SK-N-SH (cell line): ENCODE measurements around the gene NALCN. TPM values are rescaled to one million over a fixed set of nuclear protein-coding genes. Genes with fewer than 3 reads are reported as not detected.

Experiments used
- CTCF ChIA-PET: fragments of 300-600, 350-600 bp; formaldehyde crosslinking; extraction: SDS; loops from one replicate; lab custom pipeline; 2021; lab: Yijun Ruan, JAX
- POLR2A ChIA-PET: fragments of 350-600 bp; sonication (Branson Sonifier 250); formaldehyde crosslinking; extraction: SDS; loops from one replicate; lab custom pipeline; 2020; ENCODE audit warnings: antibody characterized with exemption, inconsistent platforms; lab: Yijun Ruan, JAX
- DNase-seq: peaks from one replicate; pipeline ENCODE4 v3.0.0; 2012
- H2AFZ ChIP-seq: fragments of 200-600 bp; sonication (generic); 2 replicates; pipeline ENCODE4 v1.8.1; 2016; ENCODE audit warnings: antibody characterized with exemption, mild to moderate bottlenecking, low read depth
- H3F3A ChIP-seq: fragments of 200-600 bp; sonication (generic); replicated peaks from 2 replicates; pipeline ENCODE3; 2016; ENCODE audit warnings: antibody characterized with exemption, mild to moderate bottlenecking; ENCODE audit not compliant: insufficient read depth
- H3K27ac ChIP-seq, 2 experiments: fragments of 200-500 bp in 1 of 2; fragments of 200-600 bp in 1 of 2; sonication (Bioruptor generic) in 1 of 2; sonication (generic), shearing (Covaris generic) in 1 of 2; 2 replicates each; pipeline versions ENCODE4 v1.5.1 to v1.6.1; 2014 to 2016; ENCODE audit warnings: low read depth in 2 of 2, inconsistent platforms in 1 of 2, low read length in 1 of 2, mild to moderate bottlenecking in 1 of 2, mixed read lengths in 1 of 2
- H3K27me3 ChIP-seq: fragments of 200-600 bp; sonication (generic), shearing (Covaris generic); 2 replicates; pipeline ENCODE4 v1.6.1; 2016; ENCODE audit warnings: mixed run types; ENCODE audit not compliant: insufficient read depth
- H3K36me3 ChIP-seq, 2 experiments: fragments of 200-500 bp in 1 of 2; fragments of 200-600 bp in 1 of 2; sonication (Bioruptor generic) in 1 of 2; sonication (generic) in 1 of 2; replicated peaks in 1 of 2; 2 replicates each; pipeline versions ENCODE3 to v1.5.1; 2014 to 2016; ENCODE audit warnings: low read length in 1 of 2, mild to moderate bottlenecking in 1 of 2; ENCODE audit not compliant: insufficient read depth in 2 of 2, control insufficient read depth in 1 of 2
- H3K4me1 ChIP-seq, 2 experiments: fragments of 200-500 bp in 1 of 2; fragments of 200-600 bp in 1 of 2; sonication (Bioruptor generic) in 1 of 2; sonication (generic), shearing (Covaris generic) in 1 of 2; 2 replicates each; pipeline versions ENCODE4 v1.5.1 to v1.6.1; 2014 to 2016; ENCODE audit warnings: low read depth in 1 of 2, low read length in 1 of 2, mixed run types in 1 of 2; ENCODE audit not compliant: insufficient read depth in 2 of 2, control insufficient read depth in 1 of 2
- H3K4me2 ChIP-seq: fragments of 200-600 bp; sonication (generic), shearing (Covaris generic); 2 replicates; pipeline ENCODE4 v1.6.1; 2017; ENCODE audit warnings: mixed run types
- H3K4me3 ChIP-seq, 2 experiments: fragments of 200-500 bp in 1 of 2; fragments of 200-600 bp in 1 of 2; sonication (Bioruptor generic) in 1 of 2; sonication (generic), shearing (Covaris generic) in 1 of 2; 2 replicates each; pipeline versions ENCODE4 v1.5.1 to v1.8.1; 2014 to 2016; ENCODE audit warnings: low read depth in 2 of 2, inconsistent platforms in 1 of 2, low read length in 1 of 2, mild to moderate bottlenecking in 1 of 2, mixed read lengths in 1 of 2, moderate library complexity in 1 of 2
- H3K79me2 ChIP-seq: fragments of 200-600 bp; sonication (generic); 2 replicates; pipeline ENCODE4 v1.8.1; 2017; ENCODE audit warnings: mild to moderate bottlenecking; ENCODE audit not compliant: insufficient read depth
- H3K9ac ChIP-seq: fragments of 200-600 bp; sonication (generic); 2 replicates; pipeline ENCODE4 v1.6.1; 2017; ENCODE audit warnings: mixed run types
- H3K9me2 ChIP-seq: fragments of 200-600 bp; sonication (generic); 2 replicates; pipeline ENCODE4 v1.6.1; 2017; ENCODE audit warnings: mixed run types
- H3K9me3 ChIP-seq: fragments of 200-600 bp; sonication (generic); 2 replicates; pipeline ENCODE4 v1.6.1; 2017; ENCODE audit warnings: mixed run types, mild to moderate bottlenecking, moderate library complexity
- H4K20me1 ChIP-seq: fragments of 200-600 bp; sonication (generic); 2 replicates; pipeline ENCODE4 v1.6.1; 2017; ENCODE audit warnings: mild to moderate bottlenecking, mixed run types; ENCODE audit not compliant: insufficient read depth
- ELF1 ChIP-seq: IDR thresholded peaks from 2 replicates; pipeline ENCODE4 v1.4.0; 2012
- GABPA ChIP-seq: IDR thresholded peaks from 2 replicates; pipeline ENCODE4 v1.4.0; 2012; ENCODE audit warnings: low read depth, mild to moderate bottlenecking
- NFIC ChIP-seq: IDR thresholded peaks from 2 replicates; pipeline ENCODE4 v1.4.0; 2012; ENCODE audit warnings: borderline replicate concordance
- NRF1 ChIP-seq: IDR thresholded peaks from 2 replicates; pipeline ENCODE4 v1.6.1; 2012; ENCODE audit warnings: low read depth, mild to moderate bottlenecking, low read length
- RAD21 ChIP-seq: IDR thresholded peaks from 2 replicates; pipeline ENCODE4 v1.6.1; 2012; ENCODE audit warnings: mild to moderate bottlenecking, low read length
- RFX5 ChIP-seq: IDR thresholded peaks from 2 replicates; pipeline ENCODE4 v1.6.1; 2012; ENCODE audit warnings: mild to moderate bottlenecking, improper control_type of control experiment, low read length
- RXRA ChIP-seq: IDR thresholded peaks from 2 replicates; pipeline ENCODE4 v1.4.0; 2012; ENCODE audit warnings: low read depth, mild to moderate bottlenecking, borderline replicate concordance
- SIN3A ChIP-seq: IDR thresholded peaks from 2 replicates; pipeline ENCODE4 v1.6.1; 2012; ENCODE audit warnings: low read depth, mild to moderate bottlenecking, low read length, moderate library complexity, borderline replicate concordance
- SMC3 ChIP-seq: IDR thresholded peaks from 2 replicates; pipeline ENCODE4 v1.6.1; 2012; ENCODE audit warnings: low read depth, low read length, improper control_type of control experiment
- TAF1 ChIP-seq: IDR thresholded peaks from 2 replicates; pipeline ENCODE4 v1.6.1; 2012; ENCODE audit warnings: low read depth, mild to moderate bottlenecking, low read length, moderate library complexity, borderline replicate concordance
- YY1 ChIP-seq: IDR thresholded peaks from 2 replicates; pipeline ENCODE4 v1.4.0; 2012; ENCODE audit warnings: low read depth, mild to moderate bottlenecking
- WGBS: methylation state at CpG from one replicate; pipeline ENCODE4 v1.1.6; 2017; ENCODE audit warnings: low lambda C conversion rate; 5-methylcytosine and 5-hydroxymethylcytosine counted together
- polyA plus RNA-seq, 3 experiments: library from polyadenylated mRNA; depleted of rRNA; stranded (reverse); fragments of >200 nt; gene quantifications; 2 replicates each; pipeline ENCODE4 v1.2.3, GENCODE V29; 2012
- TF ChIP-seq, protein P1 (sequence below): IDR thresholded peaks from 2 replicates; pipeline ENCODE4 v1.4.0; 2012; ENCODE audit warnings: low read depth, borderline replicate concordance
- TF ChIP-seq, protein P2 (sequence below): fragments of 200-600 bp; sonication (generic); IDR thresholded peaks from 2 replicates; pipeline ENCODE4 v1.6.1; 2017; ENCODE audit warnings: antibody characterized with exemption, mild to moderate bottlenecking, moderate library complexity
- TF ChIP-seq, protein P3 (sequence below): IDR thresholded peaks from 2 replicates; pipeline ENCODE4 v1.4.0; 2012; ENCODE audit warnings: low read depth
- TF ChIP-seq, protein P4 (sequence below): fragments of 150-350 bp; IDR thresholded peaks from 2 replicates; pipeline ENCODE4 v1.6.1; 2017; ENCODE audit warnings: antibody characterized with exemption, low read length, low read depth, borderline replicate concordance

NALCN gene
- polyA plus RNA-seq, 1 of the 3 experiments (the other 2 are of a cell fraction): 3.0 TPM

DNA sequence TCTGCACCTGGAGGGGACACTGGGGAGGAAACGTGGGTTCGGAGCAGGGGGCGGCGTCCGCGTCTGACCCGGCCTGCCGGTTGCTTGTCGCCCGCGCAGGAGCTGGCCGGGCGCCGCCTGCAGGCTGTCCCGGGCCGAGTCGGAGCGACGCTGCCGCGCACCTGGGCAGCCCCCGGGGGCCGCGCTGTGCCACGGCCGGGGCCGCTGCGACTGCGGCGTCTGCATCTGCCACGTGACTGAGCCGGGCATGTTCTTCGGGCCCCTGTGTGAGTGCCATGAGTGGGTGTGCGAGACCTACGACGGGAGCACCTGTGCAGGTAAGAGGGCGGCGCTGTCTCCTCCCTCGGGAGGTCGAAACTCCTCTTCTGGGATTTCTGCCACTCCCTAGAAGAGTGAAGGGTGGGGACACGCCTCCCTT lies 37.5 kb upstream of the NALCN start:
- peak overlapping the region; percentile 53 for H2AFZ ChIP-seq
- peak overlapping the region; percentile 81 to 90; a peak in 3 of 4 replicates for H3K27ac ChIP-seq
- peak overlapping the region; percentile 92 for H3K4me2 ChIP-seq
- H3K9me3 ChIP-seq: no peaks in the 10 kb centered on the region
- peaks cover 0 to 21% of the 10 kb centered on the region in 2 experiments for H3K36me3 ChIP-seq
- 10% methylated on average over 2 of the region's 41 CpGs for WGBS
- H3K9me2 ChIP-seq: no peaks in the 10 kb centered on the region
- H3F3A ChIP-seq: peaks cover 71% of the 10 kb centered on the region
- H4K20me1 ChIP-seq: no peaks in the 10 kb centered on the region
- H3K27me3 ChIP-seq: no peaks in the 10 kb centered on the region
- ChIA-PET CTCF (interaction anchor here (0.6 to 2.0 kb wide), 6 partner anchors 9 to 309 kb away, joined by 3 to 14 read pairs (median 4); no protein-coding TSS in a partner anchor), POLR2A (no interaction called here)
- peaks cover 71% of the 10 kb centered on the region for H3K79me2 ChIP-seq
- H3K9ac ChIP-seq: peak overlapping the region; percentile 73
- H3K4me1 ChIP-seq: peaks cover 11 to 38% of the 10 kb centered on the region in 2 experiments
- TF ChIP-seq, protein P1, sequence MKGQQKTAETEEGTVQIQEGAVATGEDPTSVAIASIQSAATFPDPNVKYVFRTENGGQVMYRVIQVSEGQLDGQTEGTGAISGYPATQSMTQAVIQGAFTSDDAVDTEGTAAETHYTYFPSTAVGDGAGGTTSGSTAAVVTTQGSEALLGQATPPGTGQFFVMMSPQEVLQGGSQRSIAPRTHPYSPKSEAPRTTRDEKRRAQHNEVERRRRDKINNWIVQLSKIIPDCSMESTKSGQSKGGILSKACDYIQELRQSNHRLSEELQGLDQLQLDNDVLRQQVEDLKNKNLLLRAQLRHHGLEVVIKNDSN: peak; percentile 19; the same call in 1 of the 2 replicates
- TF ChIP-seq, protein P2, sequence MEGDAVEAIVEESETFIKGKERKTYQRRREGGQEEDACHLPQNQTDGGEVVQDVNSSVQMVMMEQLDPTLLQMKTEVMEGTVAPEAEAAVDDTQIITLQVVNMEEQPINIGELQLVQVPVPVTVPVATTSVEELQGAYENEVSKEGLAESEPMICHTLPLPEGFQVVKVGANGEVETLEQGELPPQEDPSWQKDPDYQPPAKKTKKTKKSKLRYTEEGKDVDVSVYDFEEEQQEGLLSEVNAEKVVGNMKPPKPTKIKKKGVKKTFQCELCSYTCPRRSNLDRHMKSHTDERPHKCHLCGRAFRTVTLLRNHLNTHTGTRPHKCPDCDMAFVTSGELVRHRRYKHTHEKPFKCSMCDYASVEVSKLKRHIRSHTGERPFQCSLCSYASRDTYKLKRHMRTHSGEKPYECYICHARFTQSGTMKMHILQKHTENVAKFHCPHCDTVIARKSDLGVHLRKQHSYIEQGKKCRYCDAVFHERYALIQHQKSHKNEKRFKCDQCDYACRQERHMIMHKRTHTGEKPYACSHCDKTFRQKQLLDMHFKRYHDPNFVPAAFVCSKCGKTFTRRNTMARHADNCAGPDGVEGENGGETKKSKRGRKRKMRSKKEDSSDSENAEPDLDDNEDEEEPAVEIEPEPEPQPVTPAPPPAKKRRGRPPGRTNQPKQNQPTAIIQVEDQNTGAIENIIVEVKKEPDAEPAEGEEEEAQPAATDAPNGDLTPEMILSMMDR: peak; percentile 69
- TF ChIP-seq SMC3 (peak; percentile 50), TAF1 (0 out of 2 replicates have a peak, but pooled peaks have one; percentile 28), RXRA (no peak), RFX5 (no peak), NRF1 (peak; percentile 14; the same call in 1 of the 2 replicates), RAD21 (peak; percentile 33), SIN3A (peak; percentile 15; the same call in 1 of the 2 replicates), NFIC (no peak)
- TF ChIP-seq, protein P3, sequence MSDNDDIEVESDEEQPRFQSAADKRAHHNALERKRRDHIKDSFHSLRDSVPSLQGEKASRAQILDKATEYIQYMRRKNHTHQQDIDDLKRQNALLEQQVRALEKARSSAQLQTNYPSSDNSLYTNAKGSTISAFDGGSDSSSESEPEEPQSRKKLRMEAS: 0 out of 2 replicates have a peak, but pooled peaks have one; percentile 33
- H3K4me3 ChIP-seq: peak overlapping the region; percentile 65 to 82
- peak; percentile 72 for DNase-seq

DNA sequence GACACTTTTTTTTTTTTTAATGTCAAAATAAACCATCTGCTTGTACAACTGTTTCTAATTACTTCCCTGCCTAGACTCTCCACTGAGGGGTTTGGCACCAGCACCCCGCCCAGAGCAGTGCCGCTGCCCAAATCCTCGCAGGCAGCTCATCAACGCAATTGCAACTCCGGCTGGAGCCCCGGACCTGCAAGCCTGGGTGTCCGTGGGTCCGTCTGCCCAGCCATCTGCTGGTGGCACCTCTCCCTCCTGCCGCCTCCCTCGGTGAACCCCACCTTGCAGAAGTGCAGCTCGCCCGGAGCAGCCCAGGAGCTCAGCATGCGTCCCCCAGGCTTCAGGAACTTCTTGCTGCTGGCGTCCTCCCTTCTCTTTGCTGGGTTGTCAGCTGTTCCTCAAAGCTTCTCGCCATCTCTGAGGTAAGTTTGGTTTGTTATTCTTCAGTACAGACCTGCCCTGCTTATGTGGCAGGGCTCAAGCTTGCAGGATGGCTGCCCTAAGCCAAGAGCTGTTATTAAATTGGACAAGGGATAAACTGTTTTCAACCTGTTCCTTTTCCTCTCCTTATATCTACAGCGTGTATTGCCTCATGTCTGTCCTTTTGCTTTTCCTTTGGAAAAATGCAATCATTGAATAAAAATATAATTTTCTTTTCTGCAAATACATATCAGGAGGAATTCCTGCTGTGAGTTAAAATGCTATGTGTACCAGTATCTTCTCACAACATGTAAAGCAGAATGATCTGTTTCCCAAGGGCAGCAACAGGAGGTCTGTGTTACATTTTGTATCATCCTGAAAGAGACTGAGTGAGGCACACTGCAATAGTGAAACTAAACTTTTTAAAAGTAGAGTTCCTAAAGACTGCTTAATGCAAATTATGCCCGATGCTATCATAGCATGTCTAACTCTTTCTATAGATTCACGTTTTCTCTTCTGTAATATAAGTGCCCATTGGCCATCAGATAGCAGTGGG lies 36.5 kb upstream of the NALCN start, which contains the start of gene ITGBL1:
Gene ITGBL1 (plus strand): TSS at position 157 of the 967 bp plus-strand sequence. CDS start 159 bp downstream, at position 316.
- Histone ChIP-seq H3K4me2 (peak within 1 kb of the TSS; percentile 92), H3K27me3 (no peaks in the 10 kb centered on the region), H3K9me2 (no peaks in the 10 kb centered on the region), H2AFZ (peak within 1 kb of the TSS; percentile 53), H4K20me1 (no peaks in the 10 kb centered on the region), H3K79me2 (peaks cover 61% of the 10 kb centered on the region), H3K27ac (peak within 1 kb of the TSS; percentile 81 to 90), H3K4me1 (peaks cover 11 to 38% of the 10 kb centered on the region in 2 experiments), H3K9ac (peak within 1 kb of the TSS; percentile 73), H3F3A (peaks cover 71% of the 10 kb centered on the region), H3K4me3 (peak within 1 kb of the TSS; percentile 65 to 82), H3K36me3 (peaks cover 0 to 13% of the 10 kb centered on the region in 2 experiments), H3K9me3 (no peaks in the 10 kb centered on the region)
- DNase-seq: peak; percentile 38
- 6% methylated on average over 12 of the region's 18 CpGs for WGBS
- CTCF ChIA-PET: interaction anchor here (0.6 to 2.0 kb wide), 7 partner anchors 8 to 308 kb away, joined by 3 to 14 read pairs (median 3); no protein-coding TSS in a partner anchor
- POLR2A ChIA-PET: interaction anchor here (0.5 kb wide), 1 partner anchor 1721 kb away, joined by 3 read pairs; no protein-coding TSS in a partner anchor
- peak; percentile 41; the same call in 1 of the 2 replicates for TF ChIP-seq YY1
- no peak for TF ChIP-seq NRF1
- TF ChIP-seq SIN3A: no peak
- TF ChIP-seq GABPA: no peak
- no peak for TF ChIP-seq NFIC
- TF ChIP-seq, protein P4, sequence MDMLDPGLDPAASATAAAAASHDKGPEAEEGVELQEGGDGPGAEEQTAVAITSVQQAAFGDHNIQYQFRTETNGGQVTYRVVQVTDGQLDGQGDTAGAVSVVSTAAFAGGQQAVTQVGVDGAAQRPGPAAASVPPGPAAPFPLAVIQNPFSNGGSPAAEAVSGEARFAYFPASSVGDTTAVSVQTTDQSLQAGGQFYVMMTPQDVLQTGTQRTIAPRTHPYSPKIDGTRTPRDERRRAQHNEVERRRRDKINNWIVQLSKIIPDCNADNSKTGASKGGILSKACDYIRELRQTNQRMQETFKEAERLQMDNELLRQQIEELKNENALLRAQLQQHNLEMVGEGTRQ: no peak
- TF ChIP-seq, protein P1: no peak
- TF ChIP-seq ELF1: no peak
